Breast epithelium (tissue), 3 donors: ENCODE measurements around the gene MVB12B.

ENCODE experiments used
- POLR2A ChIP-seq: fragments of 450-650 bp; IDR thresholded peaks from one replicate; pipeline ENCODE4 v1.6.1; 2016; ENCODE audit warnings: antibody characterized with exemption, mild to moderate bottlenecking, moderate library complexity
- POLR2AphosphoS5 ChIP-seq, 3 donors: sonication (generic); formaldehyde crosslinking; IDR thresholded peaks; one replicate each; pipeline ENCODE4 v1.6.1; 2017; ENCODE audit warnings: antibody characterized with exemption in 3 of 3
- TF ChIP-seq, protein P1 (sequence below), 3 donors: fragments of 450-650 bp; IDR thresholded peaks; one replicate each; pipeline ENCODE4 v1.5.1; 2016 to 2017; ENCODE audit warnings: antibody characterized with exemption in 3 of 3, mild to moderate bottlenecking in 3 of 3, moderate library complexity in 3 of 3

DNA sequence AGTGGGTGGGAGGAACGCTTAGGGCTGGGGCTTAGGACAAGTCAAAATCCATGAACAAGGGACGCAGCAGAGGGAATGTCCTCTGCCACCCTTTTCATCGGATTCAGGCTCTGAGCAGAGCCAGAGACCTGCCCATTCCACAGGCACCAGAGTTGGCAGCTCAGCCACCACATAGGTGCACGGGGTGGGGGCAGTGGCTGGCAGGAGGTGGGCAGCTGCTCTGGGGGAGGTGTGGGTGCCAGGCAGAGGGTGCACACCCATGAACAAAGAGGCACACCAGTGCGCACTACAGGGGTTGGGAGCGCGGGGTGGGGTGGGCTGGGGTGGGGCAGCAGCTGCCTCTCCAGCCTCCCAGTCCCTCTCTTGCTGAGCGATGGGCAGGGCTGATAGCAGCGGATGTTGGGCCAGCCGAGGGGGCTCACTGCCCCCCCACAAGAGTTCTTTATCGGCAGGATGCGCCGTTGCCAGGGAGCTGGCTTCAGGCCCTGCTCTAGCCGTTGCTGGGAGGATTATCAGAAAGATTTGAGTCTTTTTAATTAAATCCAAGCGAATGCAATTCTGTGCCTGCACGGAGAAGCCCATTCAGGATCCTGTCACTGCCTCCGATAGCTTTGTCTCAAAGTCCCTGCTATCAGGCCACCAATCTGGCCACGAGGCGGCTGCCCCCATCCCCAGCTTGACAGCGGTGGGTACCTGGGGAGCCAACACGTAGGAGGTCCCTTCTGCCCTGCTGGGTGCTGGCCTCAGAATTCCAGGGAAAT lies 222.8 kb downstream of the MVB12B start:
- TF ChIP-seq, protein P1, sequence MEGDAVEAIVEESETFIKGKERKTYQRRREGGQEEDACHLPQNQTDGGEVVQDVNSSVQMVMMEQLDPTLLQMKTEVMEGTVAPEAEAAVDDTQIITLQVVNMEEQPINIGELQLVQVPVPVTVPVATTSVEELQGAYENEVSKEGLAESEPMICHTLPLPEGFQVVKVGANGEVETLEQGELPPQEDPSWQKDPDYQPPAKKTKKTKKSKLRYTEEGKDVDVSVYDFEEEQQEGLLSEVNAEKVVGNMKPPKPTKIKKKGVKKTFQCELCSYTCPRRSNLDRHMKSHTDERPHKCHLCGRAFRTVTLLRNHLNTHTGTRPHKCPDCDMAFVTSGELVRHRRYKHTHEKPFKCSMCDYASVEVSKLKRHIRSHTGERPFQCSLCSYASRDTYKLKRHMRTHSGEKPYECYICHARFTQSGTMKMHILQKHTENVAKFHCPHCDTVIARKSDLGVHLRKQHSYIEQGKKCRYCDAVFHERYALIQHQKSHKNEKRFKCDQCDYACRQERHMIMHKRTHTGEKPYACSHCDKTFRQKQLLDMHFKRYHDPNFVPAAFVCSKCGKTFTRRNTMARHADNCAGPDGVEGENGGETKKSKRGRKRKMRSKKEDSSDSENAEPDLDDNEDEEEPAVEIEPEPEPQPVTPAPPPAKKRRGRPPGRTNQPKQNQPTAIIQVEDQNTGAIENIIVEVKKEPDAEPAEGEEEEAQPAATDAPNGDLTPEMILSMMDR (IDR thresholded peaks at IDR 0.05) = no peak
- TF ChIP-seq POLR2A (no peak), POLR2AphosphoS5 (IDR thresholded peaks at IDR 0.05) (no peak)
